DMS153 treated with DMSO at 0.1 percent for 48 hours (cell line): ENCODE data around the gene ZBTB1.
"Not testable (repeated sequence)": the region's sequence is repeated elsewhere in the genome, so short reads cannot be mapped to it uniquely, and the experiment has no call there.

Experiments
- DNase-seq: peaks from one replicate; lab custom pipeline; 2025; ENCODE audit not compliant: unreplicated experiment; lab: John Stamatoyannopoulos, UW

ZBTB1 gene

GRCh38 chr14:64563696-64564095 is 59.1 kb downstream of the ZBTB1 start:
- DNase-seq = no peak

- no peak for DNase-seq
These were observed 62.1 kb downstream of the ZBTB1 start for GRCh38 chr14:64566651-64567122.

DNA sequence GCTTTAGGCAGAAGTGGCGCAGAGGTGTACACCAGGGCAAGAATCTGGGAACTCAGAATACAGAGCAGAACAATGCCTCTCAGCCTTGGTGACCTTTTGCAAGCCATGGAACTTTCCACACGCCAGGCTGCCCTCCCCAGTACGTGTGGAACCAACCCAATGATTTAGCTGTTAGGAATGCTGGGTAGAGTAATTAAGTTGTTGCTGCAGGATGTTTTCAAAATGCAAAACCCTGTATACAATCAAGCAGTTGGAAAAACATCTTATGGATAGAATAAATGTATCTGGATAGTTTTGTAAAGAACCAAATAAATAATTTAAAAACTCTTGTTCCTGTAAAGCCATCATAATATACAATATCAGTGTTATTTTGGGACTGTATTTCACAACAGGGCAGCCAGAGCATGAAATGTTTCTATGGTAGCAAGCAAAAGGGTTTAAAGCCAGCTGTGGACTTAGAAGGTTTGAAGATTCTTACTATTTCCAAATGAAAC is 64.6 kb downstream of the ZBTB1 start:
- DNase-seq = no peak

GRCh38 chr14:64569646-64570045 is 65.1 kb downstream of the ZBTB1 start:
- DNase-seq = not testable (repeated sequence)

- no peak for DNase-seq
These were observed 68.0 kb downstream of the ZBTB1 start for GRCh38 chr14:64572386-64573104.

DNA sequence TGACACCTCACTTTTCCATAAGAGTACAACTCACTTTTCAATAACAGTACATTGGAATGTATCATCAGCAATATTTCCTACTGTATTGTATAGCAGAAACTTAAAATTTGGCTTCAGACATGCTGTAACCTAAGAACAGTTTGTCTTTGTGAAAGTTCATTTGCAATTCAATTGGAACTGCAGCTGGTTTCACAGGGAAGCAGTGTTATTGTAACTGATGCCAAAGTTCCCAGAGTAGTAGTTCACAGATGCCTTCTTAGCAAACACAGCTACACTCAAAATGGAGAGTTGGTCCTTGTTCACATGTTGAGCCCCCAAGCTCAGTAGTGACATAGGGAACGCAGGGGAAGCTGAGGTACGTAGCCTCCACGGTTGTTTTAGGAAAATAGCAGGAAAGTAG is 68.5 kb downstream of the ZBTB1 start:
- no peak for DNase-seq
